ENCODE results near the gene ARHGAP10. TPM values are rescaled to one million over a fixed set of nuclear protein-coding genes. Genes with fewer than 3 reads are reported as not detected.
A peak's percentile ranks its signal among the peaks of the same experiment; 100 is the strongest.
"Not testable (repeated sequence)": the region's sequence is repeated elsewhere in the genome, so short reads cannot be mapped to it uniquely, and the experiment has no call there.

Gene ARHGAP10
- total and polyA plus RNA-seq, 3 experiments from 2014 or later = 8.6 to 14.0 (median 9.7) TPM

- Mint-ChIP-seq H3K27ac (no peak overlapping the region), H3K27me3 (no peaks in the 10 kb centered on the region), H3K4me3 (no peak overlapping the region), H3K36me3 (no peaks in the 10 kb centered on the region), H3K4me1 (peaks cover 0 to 3% (median 2%) of the 10 kb centered on the region in 3 donors), H3K9me3 (no peaks in the 10 kb centered on the region)
- Histone ChIP-seq H3K27me3 (ENCODE audit: insufficient read depth, low read length, poor library complexity, severe bottlenecking) (no peaks in the 10 kb centered on the region), H3K9me3 (ENCODE audit: low read length) (no peaks in the 10 kb centered on the region), H3K36me3 (ENCODE audit: insufficient read depth, low read length) (no peaks in the 10 kb centered on the region), H3K4me1 (ENCODE audit: insufficient read depth, low read length) (no peaks in the 10 kb centered on the region), H3K4me3 (ENCODE audit: low read length) (no peak overlapping the region), H3K27ac (ENCODE audit: low read depth, low read length) (no peak overlapping the region)
- ChIA-PET CTCF (no interaction called here), POLR2A (no interaction called here)
- no peak for DNase-seq
These were observed 259.8 kb downstream of the ARHGAP10 start for GRCh38 chr4:147991543-147992283.

- no peaks in the 10 kb centered on the region for H3K4me1 Mint-ChIP-seq
- DNase-seq = no peak
- H3K4me3 Mint-ChIP-seq = no peak overlapping the region
- H3K36me3 ChIP-seq (ENCODE audit: insufficient read depth, low read length) = no peaks in the 10 kb centered on the region
- no peaks in the 10 kb centered on the region for H3K27me3 ChIP-seq (ENCODE audit: insufficient read depth, low read length, poor library complexity, severe bottlenecking)
- peaks cover 0 to 2% of the 10 kb centered on the region in 2 donors for H3K27me3 Mint-ChIP-seq
- no peak overlapping the region for H3K27ac ChIP-seq (ENCODE audit: low read depth, low read length)
- no peaks in the 10 kb centered on the region for H3K9me3 Mint-ChIP-seq
- H3K36me3 Mint-ChIP-seq = peaks cover 0 to 2% (median 0%) of the 10 kb centered on the region in 3 donors
- H3K4me3 ChIP-seq (ENCODE audit: low read length) = no peak overlapping the region
- no peak overlapping the region for H3K27ac Mint-ChIP-seq
- POLR2A ChIA-PET = no interaction called here
- CTCF ChIA-PET = no interaction called here
- no peaks in the 10 kb centered on the region for H3K4me1 ChIP-seq (ENCODE audit: insufficient read depth, low read length)
- H3K9me3 ChIP-seq (ENCODE audit: low read length) = no peaks in the 10 kb centered on the region
These were observed 262.2 kb downstream of the ARHGAP10 start for GRCh38 chr4:147994076-147994475.

- CTCF ChIA-PET = no interaction called here
These were observed 262.9 kb downstream of the ARHGAP10 start for GRCh38 chr4:147994491-147995385.

GRCh38 chr4:147996859-147997258, 265.0 kb downstream of the ARHGAP10 start:
- H3K27ac ChIP-seq (ENCODE audit: low read depth, low read length) = no peak overlapping the region
- Mint-ChIP-seq H3K27me3 (peaks cover 0 to 2% of the 10 kb centered on the region in 2 donors), H3K36me3 (peaks cover 2 to 14% (median 5%) of the 10 kb centered on the region in 3 donors), H3K4me1 (no peaks in the 10 kb centered on the region), H3K4me3 (no peak overlapping the region), H3K9me3 (peaks cover 0 to 6% (median 2%) of the 10 kb centered on the region in 5 donors), H3K27ac (peak overlapping the region in 1 of 8 donors; percentile 8)
- ChIA-PET POLR2A (no interaction called here), CTCF (no interaction called here)
- H3K27me3 ChIP-seq (ENCODE audit: insufficient read depth, low read length, poor library complexity, severe bottlenecking) = no peaks in the 10 kb centered on the region
- no peak for DNase-seq
- no peaks in the 10 kb centered on the region for H3K36me3 ChIP-seq (ENCODE audit: insufficient read depth, low read length)
- no peaks in the 10 kb centered on the region for H3K4me1 ChIP-seq (ENCODE audit: insufficient read depth, low read length)
- no peak overlapping the region for H3K4me3 ChIP-seq (ENCODE audit: low read length)
- no peaks in the 10 kb centered on the region for H3K9me3 ChIP-seq (ENCODE audit: low read length)

More at GRCh38 chr4:147994491-147995385, 262.9 kb downstream of the ARHGAP10 start:
- H3K27ac Mint-ChIP-seq = no peak overlapping the region
- H3K27me3 Mint-ChIP-seq = peaks cover 0 to 2% of the 10 kb centered on the region in 2 donors
- no peaks in the 10 kb centered on the region for H3K27me3 ChIP-seq (ENCODE audit: insufficient read depth, low read length, poor library complexity, severe bottlenecking)
- H3K4me3 ChIP-seq (ENCODE audit: low read length) = no peak overlapping the region
- no peak overlapping the region for H3K27ac ChIP-seq (ENCODE audit: low read depth, low read length)
- no peaks in the 10 kb centered on the region for H3K9me3 ChIP-seq (ENCODE audit: low read length)
- no peaks in the 10 kb centered on the region for H3K36me3 ChIP-seq (ENCODE audit: insufficient read depth, low read length)
- DNase-seq = no peak
- H3K36me3 Mint-ChIP-seq = peaks cover 0 to 4% (median 2%) of the 10 kb centered on the region in 3 donors
- no peaks in the 10 kb centered on the region for H3K4me1 ChIP-seq (ENCODE audit: insufficient read depth, low read length)
- no peak overlapping the region for H3K4me3 Mint-ChIP-seq
- no peaks in the 10 kb centered on the region for H3K4me1 Mint-ChIP-seq
- peaks cover 0 to 4% (median 0%) of the 10 kb centered on the region in 5 donors for H3K9me3 Mint-ChIP-seq
- POLR2A ChIA-PET = no interaction called here

GRCh38 chr4:148000038-148000437, 268.1 kb downstream of the ARHGAP10 start:
- H3K27me3 Mint-ChIP-seq; H3K27ac Mint-ChIP-seq; H3K9me3 Mint-ChIP-seq; H3K36me3 ChIP-seq (ENCODE audit: insufficient read depth, low read length); H3K27me3 ChIP-seq (ENCODE audit: insufficient read depth, low read length, poor library complexity, severe bottlenecking); H3K4me3 ChIP-seq (ENCODE audit: low read length); H3K9me3 ChIP-seq (ENCODE audit: low read length); CTCF ChIA-PET; H3K4me1 ChIP-seq (ENCODE audit: insufficient read depth, low read length); POLR2A ChIA-PET; H3K27ac ChIP-seq (ENCODE audit: low read depth, low read length); DNase-seq; H3K4me3 Mint-ChIP-seq: not testable (repeated sequence)
- peaks cover 15 to 22% (median 20%) of the 10 kb centered on the region in 3 donors for H3K4me1 Mint-ChIP-seq
- peaks cover 2 to 21% (median 5%) of the 10 kb centered on the region in 3 donors for H3K36me3 Mint-ChIP-seq

- ChIA-PET CTCF (no interaction called here), POLR2A (no interaction called here)
- H3K36me3 Mint-ChIP-seq = peaks cover 2 to 27% (median 3%) of the 10 kb centered on the region in 3 donors
- no peaks in the 10 kb centered on the region for H3K4me1 ChIP-seq (ENCODE audit: insufficient read depth, low read length)
- no peaks in the 10 kb centered on the region for H3K27me3 Mint-ChIP-seq
- H3K27me3 ChIP-seq (ENCODE audit: insufficient read depth, low read length, poor library complexity, severe bottlenecking) = no peaks in the 10 kb centered on the region
- peaks cover 19 to 23% (median 21%) of the 10 kb centered on the region in 3 donors for H3K4me1 Mint-ChIP-seq
- no peak overlapping the region for H3K4me3 ChIP-seq (ENCODE audit: low read length)
- DNase-seq = no peak
- H3K4me3 Mint-ChIP-seq = no peak overlapping the region
- no peaks in the 10 kb centered on the region for H3K9me3 ChIP-seq (ENCODE audit: low read length)
- H3K27ac Mint-ChIP-seq = no peak overlapping the region
- H3K9me3 Mint-ChIP-seq = peaks cover 0 to 6% (median 2%) of the 10 kb centered on the region in 5 donors
- no peaks in the 10 kb centered on the region for H3K36me3 ChIP-seq (ENCODE audit: insufficient read depth, low read length)
- no peak overlapping the region for H3K27ac ChIP-seq (ENCODE audit: low read depth, low read length)
These were observed 272.5 kb downstream of the ARHGAP10 start for GRCh38 chr4:148004228-148004857.

GRCh38 chr4:148006001-148006400, 274.1 kb downstream of the ARHGAP10 start:
- H3K27ac Mint-ChIP-seq = no peak overlapping the region
- Histone ChIP-seq H3K4me1 (ENCODE audit: insufficient read depth, low read length) (no peaks in the 10 kb centered on the region), H3K27ac (ENCODE audit: low read depth, low read length) (no peak overlapping the region), H3K9me3 (ENCODE audit: low read length) (no peaks in the 10 kb centered on the region), H3K27me3 (ENCODE audit: insufficient read depth, low read length, poor library complexity, severe bottlenecking) (no peaks in the 10 kb centered on the region), H3K36me3 (ENCODE audit: insufficient read depth, low read length) (no peaks in the 10 kb centered on the region), H3K4me3 (ENCODE audit: low read length) (no peak overlapping the region)
- ChIA-PET CTCF (no interaction called here), POLR2A (no interaction called here)
- no peak overlapping the region for H3K4me3 Mint-ChIP-seq
- peaks cover 0 to 26% (median 0%) of the 10 kb centered on the region in 3 donors for H3K36me3 Mint-ChIP-seq
- H3K4me1 Mint-ChIP-seq = peaks cover 19 to 23% (median 21%) of the 10 kb centered on the region in 3 donors
- peaks cover 0 to 6% (median 2%) of the 10 kb centered on the region in 5 donors for H3K9me3 Mint-ChIP-seq
- no peak for DNase-seq
- H3K27me3 Mint-ChIP-seq = no peaks in the 10 kb centered on the region
